ENCODE measurements around the gene HIRA. TPM values are rescaled to one million over a fixed set of nuclear protein-coding genes. Genes with fewer than 3 reads are reported as not detected.
"Not testable (repeated sequence)": the region's sequence is repeated elsewhere in the genome, so short reads cannot be mapped to it uniquely, and the experiment has no call there.

Gene HIRA
- total and polyA plus RNA-seq, 11 donors: 3.7 to 25.4 (median 17.3) TPM

- H3K27me3 ChIP-seq: no peaks in the 10 kb centered on the region
- H3K4me1 ChIP-seq: peaks cover 2 to 55% (median 33%) of the 10 kb centered on the region in 12 donors
- H3K9me3 ChIP-seq: no peaks in the 10 kb centered on the region
- peak within 1 kb of the TSS; percentile 73 to 99 (median 91) for H3K4me3 ChIP-seq
- peaks cover 0 to 52% (median 40%) of the 10 kb centered on the region in 9 donors for H3K36me3 ChIP-seq
- intact Hi-C loops (cut with DNase I): loop anchor here in 4 of 10 donors (1.0 to 10.0 kb wide), 4 partner anchors 15 to 153 kb away; partner anchors contain the start of genes MRPL40 (in 2 of the 4), CDC45 (in 1 of the 4), CLTCL1 (in 1 of the 4) and UFD1 (in 1 of the 4)
- peak in 1 of 12 donors; percentile 7 for TF ChIP-seq CTCF (IDR thresholded peaks at IDR 0.05)
- peak in 1 of 2 donors; percentile 88 for TF ChIP-seq POLR2A (IDR thresholded peaks at IDR 0.05)
- ATAC-seq (peak; percentile 84 to 97 (median 94)), DNase-seq (peak; percentile 91 to 92 (median 92))
- 0 to 1% (median 0%) methylated on average over 44 to 92 of the region's 92 CpGs for WGBS, 4 donors
- H3K27ac ChIP-seq: peak within 1 kb of the TSS; percentile 76 to 97 (median 91)
Measured at GRCh38 chr22:19447330-19448075, 16.0 kb upstream of the HIRA start, which contains the start of gene C22orf39. Gene C22orf39 (minus strand): TSS chr22:19447711. CDS start chr22:19447688, 23 bp downstream.

- H3K4me3 ChIP-seq: peak overlapping the region; percentile 73 to 99 (median 91)
- H3K27me3 ChIP-seq: no peaks in the 10 kb centered on the region
- TF ChIP-seq POLR2A (IDR thresholded peaks at IDR 0.05) (no peak), CTCF (IDR thresholded peaks at IDR 0.05) (no peak)
- ATAC-seq (peak in 3 of 4 donors; percentile 2 to 10 (median 3)), DNase-seq (no peak)
- H3K9me3 ChIP-seq: no peaks in the 10 kb centered on the region
- intact Hi-C loops (cut with DNase I): loop anchor here in 3 of 10 donors (1.0 to 10.0 kb wide), 3 partner anchors 14 to 152 kb away; partner anchors contain the start of genes MRPL40 (in 2 of the 3), CDC45 (in 1 of the 3), CLTCL1 (in 1 of the 3) and UFD1 (in 1 of the 3)
- peaks cover 5 to 61% (median 33%) of the 10 kb centered on the region in 12 donors for H3K4me1 ChIP-seq
- WGBS, 4 donors: 22 to 26% (median 23%) methylated on average over 22 of the region's 22 CpGs
- peak overlapping the region; percentile 76 to 97 (median 91) for H3K27ac ChIP-seq
- peaks cover 0 to 52% (median 33%) of the 10 kb centered on the region in 9 donors for H3K36me3 ChIP-seq
Measured at GRCh38 chr22:19446603-19447329, 15.2 kb upstream of the HIRA start.

GRCh38 chr22:19445279-19445982 is 13.9 kb upstream of the HIRA start:
- not testable (repeated sequence) for H3K9me3 ChIP-seq, H3K27me3 ChIP-seq, ATAC-seq, DNase-seq
- Histone ChIP-seq H3K4me1 (peaks cover 5 to 67% (median 33%) of the 10 kb centered on the region in 12 donors), H3K4me3 (peak overlapping the region in 1 of 12 donors; percentile 92), H3K36me3 (peaks cover 0 to 42% (median 22%) of the 10 kb centered on the region in 9 donors), H3K27ac (peak overlapping the region in 1 of 12 donors; percentile 19)
- intact Hi-C loops (cut with DNase I): loop anchor here in 2 of 10 donors (2.0 to 10.0 kb wide), 2 partner anchors 33 to 151 kb away; partner anchors contain the start of genes CDC45 (in 1 of the 2), CLTCL1 (in 1 of the 2) and UFD1 (in 1 of the 2)
- WGBS, 4 donors: 83 to 86% (median 85%) methylated on average over 9 of the region's 9 CpGs
